ENCODE results near the gene RNASEH2B.

The RNASEH2B gene

DNA sequence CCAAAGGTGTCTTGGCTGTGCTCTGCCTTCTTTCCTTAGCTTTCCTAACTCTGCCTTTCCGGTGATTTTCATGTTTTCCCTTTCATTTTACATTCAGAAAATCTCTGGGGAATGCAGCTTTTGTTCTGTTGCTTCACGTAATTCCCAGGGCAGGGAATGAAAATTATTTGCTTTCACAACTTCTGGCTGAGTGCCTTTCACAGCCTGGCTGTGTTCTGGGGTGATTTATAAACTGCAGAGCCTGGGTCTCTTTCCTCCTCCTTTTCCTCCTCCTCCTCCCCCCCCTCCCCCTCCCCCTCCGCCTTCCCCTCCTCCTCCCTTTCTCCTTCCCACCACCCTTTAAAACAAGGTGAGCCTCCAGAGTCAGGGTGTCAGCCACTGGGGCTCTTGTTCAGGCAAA lies 84.3 kb downstream of the RNASEH2B start:
- TF ChIP-seq, protein P1, sequence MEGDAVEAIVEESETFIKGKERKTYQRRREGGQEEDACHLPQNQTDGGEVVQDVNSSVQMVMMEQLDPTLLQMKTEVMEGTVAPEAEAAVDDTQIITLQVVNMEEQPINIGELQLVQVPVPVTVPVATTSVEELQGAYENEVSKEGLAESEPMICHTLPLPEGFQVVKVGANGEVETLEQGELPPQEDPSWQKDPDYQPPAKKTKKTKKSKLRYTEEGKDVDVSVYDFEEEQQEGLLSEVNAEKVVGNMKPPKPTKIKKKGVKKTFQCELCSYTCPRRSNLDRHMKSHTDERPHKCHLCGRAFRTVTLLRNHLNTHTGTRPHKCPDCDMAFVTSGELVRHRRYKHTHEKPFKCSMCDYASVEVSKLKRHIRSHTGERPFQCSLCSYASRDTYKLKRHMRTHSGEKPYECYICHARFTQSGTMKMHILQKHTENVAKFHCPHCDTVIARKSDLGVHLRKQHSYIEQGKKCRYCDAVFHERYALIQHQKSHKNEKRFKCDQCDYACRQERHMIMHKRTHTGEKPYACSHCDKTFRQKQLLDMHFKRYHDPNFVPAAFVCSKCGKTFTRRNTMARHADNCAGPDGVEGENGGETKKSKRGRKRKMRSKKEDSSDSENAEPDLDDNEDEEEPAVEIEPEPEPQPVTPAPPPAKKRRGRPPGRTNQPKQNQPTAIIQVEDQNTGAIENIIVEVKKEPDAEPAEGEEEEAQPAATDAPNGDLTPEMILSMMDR (conservative IDR thresholded peaks at IDR 0.05; ENCODE audit: low read length): no peak
- no peak for TF ChIP-seq EZH2phosphoT487 (IDR thresholded peaks at IDR 0.05; ENCODE audit: borderline replicate concordance)
- H3K9ac ChIP-seq (ENCODE audit: low read depth, low read length, poor library complexity, severe bottlenecking): no peak overlapping the region
- H3K9me2 ChIP-seq (replicated peaks; ENCODE audit: low read depth, low read length): no peaks in the 10 kb centered on the region
- no peaks in the 10 kb centered on the region for H4K20me1 ChIP-seq (ENCODE audit: insufficient read depth, low read length, poor library complexity, severe bottlenecking)
- H3K79me2 ChIP-seq (ENCODE audit: insufficient read depth, low read length): no peaks in the 10 kb centered on the region
- no peaks in the 10 kb centered on the region for H3K27me3 ChIP-seq (ENCODE audit: insufficient read depth, low read length, poor library complexity, severe bottlenecking)
- no peak overlapping the region for H3K4me3 ChIP-seq (ENCODE audit: low read length, poor library complexity, severe bottlenecking)
- peaks cover 33% of the 10 kb centered on the region for H3K4me1 ChIP-seq (ENCODE audit: insufficient read depth, low read length, poor library complexity, severe bottlenecking)
- no peak overlapping the region for H3K4me2 ChIP-seq (ENCODE audit: low read depth, low read length, poor library complexity, severe bottlenecking)
- no peak overlapping the region for H2AFZ ChIP-seq (ENCODE audit: low read length)
- no peaks in the 10 kb centered on the region for H3K36me3 ChIP-seq (ENCODE audit: insufficient read depth, low read length)
- H3F3A ChIP-seq (ENCODE audit: low read depth): no peaks in the 10 kb centered on the region
- H3K9me3 ChIP-seq (ENCODE audit: insufficient read depth, low read depth, low read length): no peaks in the 10 kb centered on the region

DNA sequence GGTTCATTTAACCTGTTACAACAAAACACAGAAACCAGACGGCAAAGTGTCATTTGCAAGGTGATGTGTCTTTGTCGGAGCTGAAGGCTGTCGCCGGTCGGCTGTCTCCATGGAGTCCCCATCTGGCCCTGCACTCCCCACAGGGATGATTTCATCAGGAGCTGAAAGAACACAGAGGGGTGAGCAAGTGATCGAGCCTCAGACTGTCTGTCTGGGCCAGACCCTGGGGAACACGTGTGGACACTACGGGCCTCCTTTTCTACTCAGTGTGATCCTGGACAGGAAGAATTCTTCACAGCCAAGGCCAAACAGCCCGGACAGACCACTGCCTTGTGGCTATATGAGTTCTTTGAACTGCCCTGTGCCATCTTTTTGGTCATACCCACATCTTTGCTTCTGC lies 85.1 kb downstream of the RNASEH2B start:
- H3K4me3 ChIP-seq (ENCODE audit: low read length, poor library complexity, severe bottlenecking): no peak overlapping the region
- no peak overlapping the region for H2AFZ ChIP-seq (ENCODE audit: low read length)

DNA sequence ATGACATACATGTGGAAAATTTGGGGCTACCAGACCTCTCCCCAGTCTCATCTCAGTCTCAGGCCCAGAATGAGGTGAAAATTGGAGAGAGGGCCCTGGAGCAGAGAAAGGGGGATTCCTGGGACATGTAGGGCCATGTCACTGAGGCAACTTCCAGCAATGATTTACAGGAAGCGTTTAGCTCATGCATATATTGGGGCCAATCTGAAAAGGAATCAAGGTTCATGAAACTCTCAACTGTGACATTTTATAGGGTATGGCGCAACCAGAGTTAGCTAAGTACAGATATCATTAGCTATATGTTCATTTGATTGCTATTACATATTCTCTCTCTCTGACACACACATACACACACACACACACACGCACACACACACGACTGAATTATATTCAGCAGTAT lies 86.3 kb downstream of the RNASEH2B start:
- no peaks in the 10 kb centered on the region for H3K9me3 ChIP-seq (ENCODE audit: insufficient read depth, low read depth, low read length)
- H3K4me2 ChIP-seq (ENCODE audit: low read depth, low read length, poor library complexity, severe bottlenecking): no peak overlapping the region
- H3K4me3 ChIP-seq (ENCODE audit: low read length, poor library complexity, severe bottlenecking): no peak overlapping the region
- H3K4me1 ChIP-seq (ENCODE audit: insufficient read depth, low read length, poor library complexity, severe bottlenecking): peaks cover 25% of the 10 kb centered on the region
- no peaks in the 10 kb centered on the region for H3K36me3 ChIP-seq (ENCODE audit: insufficient read depth, low read length)
- TF ChIP-seq, protein P1 (conservative IDR thresholded peaks at IDR 0.05; ENCODE audit: low read length): no peak
- TF ChIP-seq EZH2phosphoT487 (IDR thresholded peaks at IDR 0.05; ENCODE audit: borderline replicate concordance): no peak
- no peak overlapping the region for H2AFZ ChIP-seq (ENCODE audit: low read length)
- no peaks in the 10 kb centered on the region for H3F3A ChIP-seq (ENCODE audit: low read depth)
- H3K27me3 ChIP-seq (ENCODE audit: insufficient read depth, low read length, poor library complexity, severe bottlenecking): no peaks in the 10 kb centered on the region
- H3K9ac ChIP-seq (ENCODE audit: low read depth, low read length, poor library complexity, severe bottlenecking): no peak overlapping the region
- H3K9me2 ChIP-seq (replicated peaks; ENCODE audit: low read depth, low read length): no peaks in the 10 kb centered on the region
- no peaks in the 10 kb centered on the region for H4K20me1 ChIP-seq (ENCODE audit: insufficient read depth, low read length, poor library complexity, severe bottlenecking)
- no peaks in the 10 kb centered on the region for H3K79me2 ChIP-seq (ENCODE audit: insufficient read depth, low read length)

More for the DNA sequence above, 85.1 kb downstream of the RNASEH2B start:
- Histone ChIP-seq H3K9me2 (replicated peaks; ENCODE audit: low read depth, low read length) (no peaks in the 10 kb centered on the region), H3K4me1 (ENCODE audit: insufficient read depth, low read length, poor library complexity, severe bottlenecking) (peaks cover 32% of the 10 kb centered on the region), H3K79me2 (ENCODE audit: insufficient read depth, low read length) (no peaks in the 10 kb centered on the region), H3K27me3 (ENCODE audit: insufficient read depth, low read length, poor library complexity, severe bottlenecking) (no peaks in the 10 kb centered on the region), H3K36me3 (ENCODE audit: insufficient read depth, low read length) (no peaks in the 10 kb centered on the region), H4K20me1 (ENCODE audit: insufficient read depth, low read length, poor library complexity, severe bottlenecking) (no peaks in the 10 kb centered on the region), H3K9me3 (ENCODE audit: insufficient read depth, low read depth, low read length) (no peaks in the 10 kb centered on the region), H3K4me2 (ENCODE audit: low read depth, low read length, poor library complexity, severe bottlenecking) (no peak overlapping the region), H3F3A (ENCODE audit: low read depth) (no peaks in the 10 kb centered on the region), H3K9ac (ENCODE audit: low read depth, low read length, poor library complexity, severe bottlenecking) (no peak overlapping the region)
- TF ChIP-seq, protein P1 (conservative IDR thresholded peaks at IDR 0.05; ENCODE audit: low read length): no peak
- TF ChIP-seq EZH2phosphoT487 (IDR thresholded peaks at IDR 0.05; ENCODE audit: borderline replicate concordance): no peak
